Embryonic facial prominence (tissue), 1 donor: ENCODE data around the gene PIBF1.
"Not testable (repeated sequence)": the region's sequence is repeated elsewhere in the genome, so short reads cannot be mapped to it uniquely, and the experiment has no call there.

Experiments used
- DNase-seq: peaks from one replicate; pipeline ENCODE4 v3.0.0-alpha.2; 2016; ENCODE audit errors: extremely low spot score

PIBF1 gene

GRCh38 chr13:72820156-72820897 lies 38.4 kb downstream of the PIBF1 start:
- DNase-seq, result no peak

DNA sequence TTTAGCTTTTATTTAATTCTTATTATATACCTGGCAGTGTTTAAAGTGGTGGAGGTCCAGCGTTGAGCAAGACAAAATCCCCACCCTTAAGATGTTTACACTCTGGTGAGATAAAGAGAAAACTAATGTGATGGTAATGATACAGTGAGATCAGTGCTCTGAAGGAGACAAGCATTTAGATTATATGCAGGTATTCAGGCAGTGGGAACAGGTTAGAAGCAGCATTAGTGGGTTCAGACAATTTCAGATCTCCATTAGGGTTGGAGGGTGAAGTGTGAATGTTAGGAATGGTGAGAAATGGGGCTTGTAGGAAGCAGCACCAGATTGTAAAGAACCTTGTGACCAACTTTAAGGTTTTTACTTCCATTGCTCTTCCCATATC lies 39.0 kb downstream of the PIBF1 start:
- DNase-seq, result no peak

DNA sequence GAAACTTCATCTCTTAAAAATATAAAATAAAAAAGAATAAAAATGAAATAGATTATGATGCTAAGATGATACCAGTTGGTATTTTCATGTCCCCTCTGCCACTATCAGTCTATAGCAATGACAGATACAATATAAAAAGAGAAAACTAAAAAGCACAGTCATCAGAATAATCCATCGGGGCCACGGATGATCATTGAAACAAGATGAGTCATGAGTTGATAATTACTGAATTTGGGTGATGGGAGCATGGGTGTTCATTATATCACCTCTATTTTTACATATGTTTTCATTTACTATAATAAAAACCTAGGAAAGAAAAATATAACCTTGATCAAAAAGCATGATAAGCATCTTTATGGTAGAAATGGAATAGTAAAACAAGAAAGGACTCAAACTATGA lies 41.1 kb downstream of the PIBF1 start:
- no peak for DNase-seq

DNA sequence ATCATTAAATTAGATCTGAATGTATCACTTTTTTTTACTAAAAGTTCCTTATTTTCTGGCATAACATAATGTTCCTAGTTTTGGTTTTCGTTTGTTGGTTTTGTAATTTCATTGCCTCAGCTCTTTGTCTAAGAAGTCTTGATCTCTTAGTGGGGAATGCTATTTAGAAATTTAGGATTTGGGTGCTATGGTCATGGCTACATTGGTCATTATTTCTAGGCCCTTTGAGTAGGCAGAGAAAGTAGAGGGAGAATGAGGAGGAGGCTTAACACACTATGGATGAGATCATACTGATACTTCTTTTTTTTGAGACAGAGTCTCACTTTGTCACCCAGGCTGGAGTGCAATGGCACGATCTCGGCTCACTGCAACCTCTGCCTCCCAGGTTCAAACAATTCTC lies 41.8 kb downstream of the PIBF1 start:
- no peak for DNase-seq

DNA sequence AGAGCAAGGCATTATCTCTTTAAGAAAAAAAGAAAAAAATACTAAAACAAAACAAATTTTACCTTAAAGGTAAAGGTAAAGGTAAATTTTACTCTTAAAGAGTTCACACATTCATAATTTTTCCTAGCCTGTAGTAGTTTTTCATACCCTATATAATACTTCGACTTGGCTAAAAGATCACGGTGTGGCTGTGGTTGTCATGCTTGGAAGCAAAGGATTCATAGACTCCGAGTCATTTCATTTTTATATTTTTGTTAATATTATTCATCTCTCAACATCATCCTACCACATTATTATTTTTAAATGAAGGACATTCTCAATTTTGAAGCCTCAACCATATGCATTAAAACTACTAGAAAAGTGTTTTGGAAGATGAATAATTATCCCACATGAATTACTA lies 52.7 kb downstream of the PIBF1 start:
- DNase-seq, result no peak

DNA sequence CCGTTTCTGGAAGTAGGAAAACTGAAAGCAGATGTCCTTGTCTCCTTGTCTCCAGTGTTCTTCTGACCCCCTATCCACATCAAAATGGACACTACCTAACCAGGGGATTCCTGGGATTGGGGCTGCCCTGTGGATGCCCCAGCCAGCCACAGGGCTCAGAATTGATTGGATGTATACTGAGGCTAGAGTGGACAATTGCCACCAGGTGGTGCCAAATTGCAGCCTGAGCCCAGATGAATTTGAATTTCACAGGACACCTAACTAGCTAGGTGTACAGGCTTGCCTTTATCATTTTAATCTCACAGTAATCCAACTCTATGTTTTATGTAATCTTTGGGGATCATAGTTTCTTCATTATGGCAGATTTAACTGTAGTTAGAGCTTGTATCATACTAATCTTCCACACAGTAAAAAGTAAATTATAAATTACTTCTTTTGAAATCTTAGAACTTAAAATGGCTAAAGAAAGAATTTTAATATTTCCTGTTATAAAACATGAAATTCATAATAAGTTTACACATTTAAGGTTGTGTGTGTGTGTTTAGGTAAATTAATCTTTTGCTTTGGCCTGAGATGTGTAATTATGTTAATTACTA lies 58.0 kb downstream of the PIBF1 start:
- no peak for DNase-seq

- no peak for DNase-seq
These were observed 61.1 kb downstream of the PIBF1 start for GRCh38 chr13:72842991-72843390.

- DNase-seq, result not testable (repeated sequence)
These were observed 63.2 kb downstream of the PIBF1 start for GRCh38 chr13:72845148-72845547.

- DNase-seq, result no peak
These were observed 67.6 kb downstream of the PIBF1 start for GRCh38 chr13:72849571-72849970.

DNA sequence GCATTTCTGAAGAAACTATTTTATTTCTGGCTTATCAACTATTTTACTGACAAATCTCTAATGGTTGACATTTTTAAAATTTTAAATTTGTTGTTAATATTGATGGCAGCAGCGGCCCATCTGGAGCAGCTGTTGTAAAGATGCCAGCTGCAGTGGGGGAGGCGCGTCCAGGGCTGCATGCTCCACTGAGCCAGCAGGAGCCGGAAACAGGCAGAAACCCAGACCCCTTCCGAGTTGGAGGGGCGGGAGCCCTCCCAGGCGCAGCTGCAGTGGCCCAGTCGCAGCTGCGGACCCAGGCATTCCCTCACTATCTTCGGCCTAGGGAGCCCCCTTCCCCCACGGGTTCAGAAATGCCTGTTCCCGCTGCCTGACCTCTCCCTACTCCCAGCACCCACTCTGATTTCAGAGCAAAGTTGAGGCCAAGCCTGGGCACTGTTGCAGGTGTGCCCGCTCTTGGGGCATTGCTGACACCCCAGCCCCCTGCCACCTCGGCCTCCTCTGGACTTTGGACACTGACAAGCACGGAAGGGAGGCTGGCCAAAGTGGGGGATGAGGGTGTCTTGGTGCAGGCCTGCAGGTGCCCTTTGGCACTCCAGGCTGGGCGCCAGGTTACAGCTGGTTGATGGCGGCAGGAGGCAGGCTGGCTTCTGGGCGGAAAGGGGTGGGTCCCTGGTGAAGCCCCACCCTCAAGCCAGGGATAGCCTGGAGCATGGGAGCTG lies 69.2 kb downstream of the PIBF1 start:
- DNase-seq, result no peak

DNA sequence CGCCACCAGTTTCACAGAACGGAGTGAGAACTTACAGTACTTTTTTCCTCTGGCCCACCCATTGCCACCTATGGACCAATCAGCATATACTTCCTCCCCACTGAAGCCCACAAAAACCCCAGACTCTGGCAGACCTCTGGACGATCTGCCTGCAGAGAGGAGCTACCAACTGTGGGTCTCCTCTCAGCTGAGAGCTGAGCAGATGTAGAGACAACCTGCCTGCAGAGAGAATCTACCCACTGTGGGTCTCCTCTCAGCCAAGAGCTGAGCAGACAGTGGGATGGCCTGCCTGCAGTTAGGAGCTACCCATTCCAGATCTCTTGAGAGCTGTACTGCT lies 69.7 kb downstream of the PIBF1 start:
- no peak for DNase-seq

- DNase-seq, result no peak
These were observed 70.3 kb downstream of the PIBF1 start for GRCh38 chr13:72852207-72852606.

GRCh38 chr13:72853000-72853399 lies 71.1 kb downstream of the PIBF1 start:
- DNase-seq, result no peak

DNA sequence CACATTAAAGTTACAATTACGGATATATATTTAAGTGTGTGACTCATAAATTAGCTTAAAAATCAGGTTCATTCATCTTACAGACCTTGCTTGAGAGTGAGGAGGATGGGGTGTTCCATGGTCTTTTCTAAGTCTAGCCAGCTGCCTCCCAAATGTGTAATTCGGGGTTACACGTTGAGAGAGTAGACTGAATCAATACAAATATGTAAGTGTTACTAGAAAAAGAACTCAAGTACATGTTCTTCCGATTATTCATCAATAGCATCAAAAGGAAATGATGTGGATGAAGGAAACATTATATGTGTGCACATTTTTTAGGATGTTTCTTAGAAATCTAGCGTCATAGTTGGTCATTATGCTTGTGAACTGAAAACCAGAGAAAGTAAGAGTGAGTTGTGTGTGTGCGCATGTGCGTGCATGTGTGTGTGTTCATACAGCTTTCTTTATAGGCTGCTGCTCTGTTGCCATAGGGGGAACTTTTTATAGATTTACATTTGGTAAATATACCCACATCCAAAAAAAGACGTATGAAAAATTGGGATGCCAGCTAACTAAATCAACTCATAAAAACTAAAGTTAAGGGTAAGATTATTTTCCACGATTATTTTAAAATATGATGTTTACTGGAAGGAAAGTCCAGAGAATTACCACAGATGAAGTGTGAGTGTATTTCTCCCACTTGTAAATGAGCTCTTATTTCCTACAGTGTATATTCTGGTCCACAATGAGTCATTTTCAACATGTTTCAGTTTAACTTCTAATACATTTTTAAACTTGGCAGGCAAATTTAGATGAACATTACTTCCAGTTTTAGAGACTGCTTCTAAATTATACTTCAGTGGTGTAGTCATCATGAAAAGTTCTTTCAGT lies 82.4 kb downstream of the PIBF1 start:
- no peak for DNase-seq

GRCh38 chr13:72868229-72868628 lies 86.3 kb downstream of the PIBF1 start:
- no peak for DNase-seq

DNA sequence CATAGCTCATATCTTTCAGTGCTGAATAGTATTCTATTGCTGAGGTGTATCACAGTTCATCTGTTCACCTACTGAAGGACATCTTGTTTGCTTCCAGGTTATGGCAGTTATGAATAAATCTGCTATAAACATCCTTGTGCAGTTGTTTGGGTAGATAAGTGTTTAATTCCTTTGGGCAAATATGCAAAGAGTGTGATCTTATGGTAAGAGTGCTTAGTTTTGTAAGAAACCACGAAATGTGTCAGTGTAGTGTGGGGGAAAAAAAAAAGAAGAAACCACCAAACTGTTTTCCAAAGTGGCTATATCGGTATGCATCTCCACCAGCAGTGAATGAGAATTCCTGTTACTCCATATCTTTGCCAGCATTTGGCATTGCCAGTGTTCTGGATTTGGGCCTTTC lies 93.3 kb downstream of the PIBF1 start:
- no peak for DNase-seq

DNA sequence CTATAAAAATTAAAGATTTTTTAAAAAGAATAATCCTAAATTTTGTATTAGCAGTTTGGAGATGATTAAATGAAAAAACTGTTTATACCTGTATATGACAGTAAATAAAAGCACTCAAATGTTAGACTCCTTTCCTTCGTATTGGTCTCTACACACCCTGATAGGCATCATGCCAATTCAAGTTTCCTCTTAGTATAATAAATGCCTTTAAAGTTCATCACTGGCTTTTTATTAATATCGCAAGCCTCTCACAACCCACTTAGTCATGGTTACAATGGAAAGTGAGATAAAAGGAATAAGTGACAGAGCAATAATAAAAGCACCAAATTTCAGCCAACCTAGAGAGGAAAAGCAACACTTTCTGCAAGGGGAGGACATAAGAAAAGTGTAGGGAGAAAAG lies 102.2 kb downstream of the PIBF1 start:
- DNase-seq, result no peak

DNA sequence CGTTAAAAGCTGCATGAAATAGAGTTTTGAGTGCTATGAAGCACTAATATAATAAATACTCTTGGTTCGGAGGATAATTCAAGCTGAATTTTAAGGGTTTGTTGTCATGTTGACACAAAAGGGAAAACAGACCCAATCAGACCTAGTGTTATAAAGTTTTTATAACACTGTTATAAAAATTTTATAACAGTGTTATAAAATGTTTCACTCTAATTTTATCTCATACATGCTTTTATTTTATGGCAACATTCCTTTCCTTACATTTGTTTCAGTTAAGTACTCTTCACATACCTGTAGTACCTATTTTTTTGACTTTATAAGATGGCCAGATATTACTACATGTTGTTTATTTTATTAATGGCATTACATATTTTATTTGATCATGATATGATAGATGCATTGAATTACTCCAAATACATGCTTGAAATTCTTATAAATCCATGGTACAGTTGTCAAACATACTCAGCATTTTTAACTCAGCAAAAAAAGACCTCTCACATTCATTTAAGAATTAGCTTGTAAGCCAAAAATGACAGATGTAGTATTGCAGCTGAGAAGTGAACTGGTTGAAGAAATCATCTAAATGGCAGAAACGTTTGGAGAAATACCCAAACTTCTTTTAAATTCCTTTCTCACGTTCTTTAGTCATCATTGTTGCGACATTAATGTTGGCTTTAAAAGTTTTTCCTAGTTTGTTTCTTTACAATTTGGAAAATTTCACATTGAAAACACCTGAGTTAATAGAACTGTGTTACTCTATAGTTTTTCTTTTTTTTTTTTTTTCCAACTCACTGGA lies 104.5 kb downstream of the PIBF1 start:
- no peak for DNase-seq

DNA sequence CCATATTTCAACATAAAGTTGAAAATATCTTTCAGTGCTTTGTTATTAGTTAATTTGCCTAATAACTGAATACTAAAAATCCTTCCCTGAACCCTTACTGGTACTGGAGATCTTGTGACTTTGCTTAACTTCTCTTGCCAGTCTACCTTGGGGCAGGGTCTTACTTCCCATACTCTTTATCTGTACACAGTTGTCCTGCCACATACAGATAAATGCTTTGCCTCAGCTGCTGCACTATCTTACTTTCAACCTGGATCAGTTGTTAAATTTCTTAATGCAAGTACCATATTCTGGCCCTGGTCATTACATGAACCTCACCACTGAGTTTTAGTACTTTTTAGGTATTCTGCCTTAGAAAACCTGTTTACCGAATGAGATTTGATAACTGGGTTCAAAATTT lies 107.6 kb downstream of the PIBF1 start:
- no peak for DNase-seq

DNA sequence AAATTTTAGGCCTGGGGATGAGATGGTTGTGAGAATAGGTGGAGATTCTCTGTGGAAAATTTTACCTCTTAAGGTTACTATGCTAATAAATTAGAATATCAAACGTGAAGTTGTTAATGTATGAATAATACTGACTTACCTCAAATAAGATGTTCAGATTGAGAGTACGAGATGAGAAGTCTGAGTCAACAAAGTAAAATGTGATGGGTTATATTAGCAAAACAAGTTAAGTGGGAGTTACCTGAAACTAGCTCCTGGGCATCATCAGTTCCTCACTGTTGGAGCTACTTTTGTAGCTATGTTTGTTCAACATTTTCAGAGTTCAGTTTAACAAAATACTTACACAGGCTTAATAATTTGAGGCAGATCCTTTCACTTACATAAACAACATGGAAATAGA lies 108.6 kb downstream of the PIBF1 start:
- DNase-seq, result no peak

- DNase-seq, result no peak
These were observed 109.5 kb downstream of the PIBF1 start for GRCh38 chr13:72891423-72891822.

DNA sequence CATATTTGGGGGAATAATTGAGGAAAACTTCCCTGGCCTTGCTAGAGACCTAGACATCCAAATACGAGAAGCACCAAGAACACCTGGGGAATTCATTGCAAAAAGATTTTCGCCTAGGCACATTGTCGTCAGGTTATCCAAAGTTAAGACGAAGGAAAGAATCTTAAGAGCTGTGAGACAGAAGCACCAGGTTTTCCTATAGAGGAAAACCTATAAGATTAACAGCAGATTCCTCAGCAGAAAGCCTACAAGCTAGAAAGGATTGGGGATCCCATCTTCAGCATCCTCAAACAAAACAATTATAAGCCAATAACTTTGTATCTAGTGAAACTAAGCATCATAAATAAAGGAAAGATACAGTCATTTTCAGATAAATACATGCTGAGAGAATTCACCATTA lies 114.9 kb downstream of the PIBF1 start:
- DNase-seq, result no peak
